ENCODE results near the gene UNC119B. TPM values are rescaled to one million over a fixed set of nuclear protein-coding genes. Genes with fewer than 3 reads are reported as not detected.

UNC119B gene
- total RNA-seq, 5 donors from 2014 or later (not counting 1 experiment from before 2014, with no cell fraction given) = 14.3 to 26.1 (median 22.6) TPM

GRCh38 chr12:120739821-120740613, 29.8 kb downstream of the UNC119B start:
- 93% methylated on average over 16 of the region's 16 CpGs for WGBS (ENCODE audit: insufficient coverage)
- DNase-seq (no peak), ATAC-seq (replicated peaks in 1 of 4) (no peak)
- no peaks in the 10 kb centered on the region for H3K4me1 Mint-ChIP-seq
- CTCF ChIA-PET = interaction anchor here in 1 of 2 donors (0.7 kb wide), 1 partner anchor 388 kb away, joined by 3 read pairs; no protein-coding TSS in a partner anchor
- Histone ChIP-seq H3K9me3 (no peaks in the 10 kb centered on the region), H3K4me1 (ENCODE audit: control insufficient read depth in 1 of 2, extremely low read depth in 1 of 2, insufficient read depth in 2 of 2, low read length in 2 of 2) (no peaks in the 10 kb centered on the region), H3K27ac (ENCODE audit: low read length) (no peak overlapping the region), H3K27me3 (replicated peaks in 1 of 2; ENCODE audit: control insufficient read depth in 2 of 2, extremely low read depth in 1 of 2, insufficient read depth in 2 of 2, low read length in 1 of 2) (no peaks in the 10 kb centered on the region), H3K4me3 (ENCODE audit: control insufficient read depth in 1 of 2, extremely low read depth in 1 of 2, low read length in 1 of 2) (no peak overlapping the region), H3K36me3 (ENCODE audit: control insufficient read depth in 2 of 2, extremely low read depth in 1 of 2, insufficient read depth in 1 of 2, low read length in 1 of 2) (peaks cover 3 to 4% of the 10 kb centered on the region in 2 donors)
- no peaks in the 10 kb centered on the region for H3K9me3 Mint-ChIP-seq
- H3K4me3 Mint-ChIP-seq = no peak overlapping the region
- no peak overlapping the region for H3K27ac Mint-ChIP-seq
- POLR2A ChIA-PET = no interaction called here
- H3K36me3 Mint-ChIP-seq = peaks cover 5% of the 10 kb centered on the region
- no peaks in the 10 kb centered on the region for H3K27me3 Mint-ChIP-seq

GRCh38 chr12:120740871-120741270, 30.6 kb downstream of the UNC119B start:
- no peaks in the 10 kb centered on the region for H3K9me3 Mint-ChIP-seq
- H3K27ac ChIP-seq (ENCODE audit: low read length) = no peak overlapping the region
- DNase-seq = no peak

GRCh38 chr12:120741476-120742421, 31.5 kb downstream of the UNC119B start:
- Mint-ChIP-seq H3K4me1 (no peaks in the 10 kb centered on the region), H3K9me3 (no peaks in the 10 kb centered on the region), H3K27ac (no peak overlapping the region), H3K36me3 (no peaks in the 10 kb centered on the region), H3K27me3 (no peaks in the 10 kb centered on the region), H3K4me3 (no peak overlapping the region)
- ChIA-PET POLR2A (interaction anchor here in 1 of 2 donors (0.6 kb wide), 1 partner anchor 153 kb away, joined by 3 read pairs; no protein-coding TSS in a partner anchor), CTCF (no interaction called here)
- Histone ChIP-seq H3K36me3 (ENCODE audit: control insufficient read depth in 2 of 2, extremely low read depth in 1 of 2, insufficient read depth in 1 of 2, low read length in 1 of 2) (peaks cover 3 to 4% of the 10 kb centered on the region in 2 donors), H3K4me1 (ENCODE audit: control insufficient read depth in 1 of 2, extremely low read depth in 1 of 2, insufficient read depth in 2 of 2, low read length in 2 of 2) (no peaks in the 10 kb centered on the region), H3K27ac (ENCODE audit: low read length) (no peak overlapping the region), H3K9me3 (no peaks in the 10 kb centered on the region), H3K27me3 (replicated peaks in 1 of 2; ENCODE audit: control insufficient read depth in 2 of 2, extremely low read depth in 1 of 2, insufficient read depth in 2 of 2, low read length in 1 of 2) (no peaks in the 10 kb centered on the region), H3K4me3 (ENCODE audit: control insufficient read depth in 1 of 2, extremely low read depth in 1 of 2, low read length in 1 of 2) (no peak overlapping the region)
- ATAC-seq (replicated peaks in 1 of 4) = no peak
- WGBS (ENCODE audit: insufficient coverage) = 89% methylated on average over 29 of the region's 33 CpGs
- no peak for DNase-seq

More at GRCh38 chr12:120740871-120741270, 30.6 kb downstream of the UNC119B start:
- H3K27me3 Mint-ChIP-seq = no peaks in the 10 kb centered on the region
- ChIA-PET CTCF (no interaction called here), POLR2A (no interaction called here)
- WGBS (ENCODE audit: insufficient coverage) = 93% methylated on average over 15 of the region's 15 CpGs
- H3K4me3 ChIP-seq (ENCODE audit: control insufficient read depth in 1 of 2, extremely low read depth in 1 of 2, low read length in 1 of 2) = no peak overlapping the region
- no peaks in the 10 kb centered on the region for H3K4me1 Mint-ChIP-seq
- H3K27ac Mint-ChIP-seq = no peak overlapping the region
- no peak overlapping the region for H3K4me3 Mint-ChIP-seq
- no peaks in the 10 kb centered on the region for H3K4me1 ChIP-seq (ENCODE audit: control insufficient read depth in 1 of 2, extremely low read depth in 1 of 2, insufficient read depth in 2 of 2, low read length in 2 of 2)
- no peaks in the 10 kb centered on the region for H3K27me3 ChIP-seq (replicated peaks in 1 of 2; ENCODE audit: control insufficient read depth in 2 of 2, extremely low read depth in 1 of 2, insufficient read depth in 2 of 2, low read length in 1 of 2)
- H3K36me3 ChIP-seq (ENCODE audit: control insufficient read depth in 2 of 2, extremely low read depth in 1 of 2, insufficient read depth in 1 of 2, low read length in 1 of 2) = peaks cover 3 to 4% of the 10 kb centered on the region in 2 donors
- H3K9me3 ChIP-seq = no peaks in the 10 kb centered on the region
- ATAC-seq (replicated peaks in 1 of 4) = no peak
- H3K36me3 Mint-ChIP-seq = peaks cover 5% of the 10 kb centered on the region

GRCh38 chr12:120744922-120745493, 34.8 kb downstream of the UNC119B start:
- Histone ChIP-seq H3K27ac (ENCODE audit: low read length) (no peak overlapping the region), H3K27me3 (replicated peaks in 1 of 2; ENCODE audit: control insufficient read depth in 2 of 2, extremely low read depth in 1 of 2, insufficient read depth in 2 of 2, low read length in 1 of 2) (no peaks in the 10 kb centered on the region), H3K9me3 (no peaks in the 10 kb centered on the region), H3K4me3 (ENCODE audit: control insufficient read depth in 1 of 2, extremely low read depth in 1 of 2, low read length in 1 of 2) (no peak overlapping the region), H3K4me1 (ENCODE audit: control insufficient read depth in 1 of 2, extremely low read depth in 1 of 2, insufficient read depth in 2 of 2, low read length in 2 of 2) (no peaks in the 10 kb centered on the region), H3K36me3 (ENCODE audit: control insufficient read depth in 2 of 2, extremely low read depth in 1 of 2, insufficient read depth in 1 of 2, low read length in 1 of 2) (no peaks in the 10 kb centered on the region)
- DNase-seq = no peak
- Mint-ChIP-seq H3K27ac (no peak overlapping the region), H3K27me3 (no peaks in the 10 kb centered on the region), H3K9me3 (no peaks in the 10 kb centered on the region), H3K4me1 (no peaks in the 10 kb centered on the region), H3K36me3 (no peaks in the 10 kb centered on the region), H3K4me3 (no peak overlapping the region)
- CTCF ChIA-PET = no interaction called here
- WGBS (ENCODE audit: insufficient coverage) = 96% methylated on average over 11 of the region's 15 CpGs
- ATAC-seq (replicated peaks in 1 of 4) = no peak
- POLR2A ChIA-PET = no interaction called here

- CTCF ChIA-PET = interaction anchor here in 1 of 2 donors (0.6 kb wide), 1 partner anchor 138 kb away, joined by 9 read pairs; no protein-coding TSS in a partner anchor
- peak in 1 of 35 experiments; percentile 19 for DNase-seq
These were observed 38.0 kb downstream of the UNC119B start for GRCh38 chr12:120748242-120748641.

GRCh38 chr12:120749256-120749655, 39.0 kb downstream of the UNC119B start:
- ChIA-PET CTCF (interaction anchor here in 1 of 2 donors (0.6 kb wide), 1 partner anchor 311 kb away, joined by 7 read pairs; no protein-coding TSS in a partner anchor), POLR2A (interaction anchor here (0.6 to 0.7 kb wide), 2 partner anchors 170 to 1615 kb away, joined by 3 to 8 read pairs; no protein-coding TSS in a partner anchor)
- H3K27me3 ChIP-seq (replicated peaks in 1 of 2; ENCODE audit: control insufficient read depth in 2 of 2, extremely low read depth in 1 of 2, insufficient read depth in 2 of 2, low read length in 1 of 2) = no peaks in the 10 kb centered on the region
- no peaks in the 10 kb centered on the region for H3K36me3 ChIP-seq (ENCODE audit: control insufficient read depth in 2 of 2, extremely low read depth in 1 of 2, insufficient read depth in 1 of 2, low read length in 1 of 2)
- WGBS (ENCODE audit: insufficient coverage) = 91% methylated on average over 3 of the region's 5 CpGs
- Mint-ChIP-seq H3K4me3 (no peak overlapping the region), H3K9me3 (peaks cover 0 to 4% (median 0%) of the 10 kb centered on the region in 3 donors), H3K27ac (no peak overlapping the region), H3K27me3 (peaks cover 0 to 4% of the 10 kb centered on the region in 2 donors), H3K36me3 (peaks cover 3% of the 10 kb centered on the region), H3K4me1 (no peaks in the 10 kb centered on the region)
- H3K4me3 ChIP-seq (ENCODE audit: control insufficient read depth in 1 of 2, extremely low read depth in 1 of 2, low read length in 1 of 2) = no peak overlapping the region
- no peak overlapping the region for H3K27ac ChIP-seq (ENCODE audit: low read length)
- no peaks in the 10 kb centered on the region for H3K9me3 ChIP-seq
- ATAC-seq (replicated peaks in 1 of 4) (no peak), DNase-seq (no peak)
- no peaks in the 10 kb centered on the region for H3K4me1 ChIP-seq (ENCODE audit: control insufficient read depth in 1 of 2, extremely low read depth in 1 of 2, insufficient read depth in 2 of 2, low read length in 2 of 2)

More at GRCh38 chr12:120748242-120748641, 38.0 kb downstream of the UNC119B start:
- Mint-ChIP-seq H3K27ac (no peak overlapping the region), H3K4me3 (no peak overlapping the region), H3K36me3 (no peaks in the 10 kb centered on the region), H3K9me3 (no peaks in the 10 kb centered on the region), H3K4me1 (no peaks in the 10 kb centered on the region), H3K27me3 (peaks cover 0 to 4% of the 10 kb centered on the region in 2 donors)
- Histone ChIP-seq H3K36me3 (ENCODE audit: control insufficient read depth in 2 of 2, extremely low read depth in 1 of 2, insufficient read depth in 1 of 2, low read length in 1 of 2) (no peaks in the 10 kb centered on the region), H3K4me1 (ENCODE audit: control insufficient read depth in 1 of 2, extremely low read depth in 1 of 2, insufficient read depth in 2 of 2, low read length in 2 of 2) (no peaks in the 10 kb centered on the region), H3K27me3 (replicated peaks in 1 of 2; ENCODE audit: control insufficient read depth in 2 of 2, extremely low read depth in 1 of 2, insufficient read depth in 2 of 2, low read length in 1 of 2) (no peaks in the 10 kb centered on the region), H3K9me3 (no peaks in the 10 kb centered on the region), H3K4me3 (ENCODE audit: control insufficient read depth in 1 of 2, extremely low read depth in 1 of 2, low read length in 1 of 2) (no peak overlapping the region), H3K27ac (ENCODE audit: low read length) (no peak overlapping the region)
- ATAC-seq (replicated peaks in 1 of 4) = no peak
- POLR2A ChIA-PET = no interaction called here
- 67% methylated on average over 3 of the region's 7 CpGs for WGBS (ENCODE audit: insufficient coverage)
